ENCODE results near the gene AGPAT4.

Gene AGPAT4

GRCh38 chr6:161257793-161258457 lies 15.9 kb downstream of the AGPAT4 start:
- H3K9me3 ChIP-seq (replicated peaks; ENCODE audit: insufficient read depth, low read length) = no peaks in the 10 kb centered on the region
- no peaks in the 10 kb centered on the region for H3K9me2 ChIP-seq (replicated peaks; ENCODE audit: insufficient read depth, low read length)
- H3K4me3 ChIP-seq (ENCODE audit: low read length) = no peak overlapping the region
- no peaks in the 10 kb centered on the region for H3K27me3 ChIP-seq (replicated peaks; ENCODE audit: insufficient read depth, low read length)
- TF ChIP-seq EZH2 (optimal IDR thresholded peaks at IDR 0.05; ENCODE audit: low read depth, low read length) (no peak), EZH2phosphoT487 (IDR thresholded peaks at IDR 0.05; ENCODE audit: low read length) (no peak), CTCF (IDR thresholded peaks at IDR 0.05; ENCODE audit: low read length) (no peak)
- no peak overlapping the region for H2AFZ ChIP-seq (ENCODE audit: low read length)
- no peaks in the 10 kb centered on the region for H3K36me3 ChIP-seq (replicated peaks; ENCODE audit: insufficient read depth, low read length)
- H3K9ac ChIP-seq (ENCODE audit: low read length) = no peak overlapping the region
- no peaks in the 10 kb centered on the region for H4K20me1 ChIP-seq (ENCODE audit: insufficient read depth, low read length)
- no peak overlapping the region for H3K27ac ChIP-seq (ENCODE audit: low read length)
- DNase-seq = no peak
- H3K4me1 ChIP-seq (ENCODE audit: low read length) = no peaks in the 10 kb centered on the region
- H3F3A ChIP-seq (ENCODE audit: insufficient read depth, low read length) = no peaks in the 10 kb centered on the region
- no peak overlapping the region for H3K4me2 ChIP-seq (ENCODE audit: low read depth, low read length)
- H3K79me2 ChIP-seq (ENCODE audit: low read length) = no peaks in the 10 kb centered on the region

- no peak overlapping the region for H3K27ac ChIP-seq (ENCODE audit: low read length)
- no peak for DNase-seq
- no peaks in the 10 kb centered on the region for H3K27me3 ChIP-seq (replicated peaks; ENCODE audit: insufficient read depth, low read length)
- no peaks in the 10 kb centered on the region for H3K9me2 ChIP-seq (replicated peaks; ENCODE audit: insufficient read depth, low read length)
- H3K9ac ChIP-seq (ENCODE audit: low read length) = no peak overlapping the region
- no peaks in the 10 kb centered on the region for H3K4me1 ChIP-seq (ENCODE audit: low read length)
- no peak overlapping the region for H3K4me3 ChIP-seq (ENCODE audit: low read length)
- H3K36me3 ChIP-seq (replicated peaks; ENCODE audit: insufficient read depth, low read length) = no peaks in the 10 kb centered on the region
- no peak overlapping the region for H3K4me2 ChIP-seq (ENCODE audit: low read depth, low read length)
- TF ChIP-seq CTCF (IDR thresholded peaks at IDR 0.05; ENCODE audit: low read length) (no peak), EZH2phosphoT487 (IDR thresholded peaks at IDR 0.05; ENCODE audit: low read length) (no peak), EZH2 (optimal IDR thresholded peaks at IDR 0.05; ENCODE audit: low read depth, low read length) (no peak)
- no peak overlapping the region for H2AFZ ChIP-seq (ENCODE audit: low read length)
- no peaks in the 10 kb centered on the region for H3K9me3 ChIP-seq (replicated peaks; ENCODE audit: insufficient read depth, low read length)
- no peaks in the 10 kb centered on the region for H3K79me2 ChIP-seq (ENCODE audit: low read length)
- no peaks in the 10 kb centered on the region for H3F3A ChIP-seq (ENCODE audit: insufficient read depth, low read length)
- H4K20me1 ChIP-seq (ENCODE audit: insufficient read depth, low read length) = no peaks in the 10 kb centered on the region
These were observed 17.5 kb downstream of the AGPAT4 start for GRCh38 chr6:161256407-161256806.

GRCh38 chr6:161255518-161255917 lies 18.3 kb downstream of the AGPAT4 start:
- Histone ChIP-seq H3K27ac (ENCODE audit: low read length) (no peak overlapping the region), H3K4me2 (ENCODE audit: low read depth, low read length) (no peak overlapping the region), H3K79me2 (ENCODE audit: low read length) (no peaks in the 10 kb centered on the region), H3K9ac (ENCODE audit: low read length) (no peak overlapping the region), H3K4me1 (ENCODE audit: low read length) (no peaks in the 10 kb centered on the region), H2AFZ (ENCODE audit: low read length) (no peak overlapping the region), H4K20me1 (ENCODE audit: insufficient read depth, low read length) (no peaks in the 10 kb centered on the region), H3K9me3 (replicated peaks; ENCODE audit: insufficient read depth, low read length) (no peaks in the 10 kb centered on the region), H3K9me2 (replicated peaks; ENCODE audit: insufficient read depth, low read length) (no peaks in the 10 kb centered on the region), H3K36me3 (replicated peaks; ENCODE audit: insufficient read depth, low read length) (no peaks in the 10 kb centered on the region), H3K4me3 (ENCODE audit: low read length) (no peak overlapping the region), H3F3A (ENCODE audit: insufficient read depth, low read length) (no peaks in the 10 kb centered on the region), H3K27me3 (replicated peaks; ENCODE audit: insufficient read depth, low read length) (no peaks in the 10 kb centered on the region)
- no peak for DNase-seq
- TF ChIP-seq EZH2phosphoT487 (IDR thresholded peaks at IDR 0.05; ENCODE audit: low read length) = no peak
- TF ChIP-seq CTCF (IDR thresholded peaks at IDR 0.05; ENCODE audit: low read length) = no peak
- TF ChIP-seq EZH2 (optimal IDR thresholded peaks at IDR 0.05; ENCODE audit: low read depth, low read length) = no peak
